Smooth muscle cell (in vitro differentiated cells): Measurements from ENCODE around the gene GALNS. TPM values are rescaled to one million over a fixed set of nuclear protein-coding genes. Genes with fewer than 3 reads are reported as not detected.
"Not testable (repeated sequence)": the region's sequence is repeated elsewhere in the genome, so short reads cannot be mapped to it uniquely, and the experiment has no call there.

ENCODE experiments used
- DNase-seq: peaks from one replicate; lab custom pipeline; 2025; ENCODE audit not compliant: unreplicated experiment; lab: John Stamatoyannopoulos, UW
- H2AFZ ChIP-seq: fragments of 200-600 bp; sonication (generic); 2 replicates; pipeline ENCODE4 v1.6.0; 2016; ENCODE audit warnings: antibody characterized with exemption, low read depth, mild to moderate bottlenecking
- H3F3A ChIP-seq: fragments of 200-600 bp; sonication (generic); 2 replicates; pipeline ENCODE4 v1.6.0; 2017; ENCODE audit warnings: antibody characterized with exemption, low read depth
- H3K27ac ChIP-seq: fragments of 200-600 bp; sonication (generic); 2 replicates; pipeline ENCODE4 v1.5.1; 2016; ENCODE audit warnings: low read depth, mild to moderate bottlenecking
- H3K27me3 ChIP-seq: fragments of 200-600 bp; sonication (generic); 2 replicates; pipeline ENCODE4 v1.6.1; 2016; ENCODE audit warnings: low read depth, mild to moderate bottlenecking
- H3K36me3 ChIP-seq: fragments of 200-600 bp; sonication (generic); 2 replicates; pipeline ENCODE4 v1.5.1; 2016; ENCODE audit warnings: low read depth
- H3K4me1 ChIP-seq: fragments of 200-600 bp; sonication (generic); 2 replicates; pipeline ENCODE4 v1.5.1; 2016; ENCODE audit warnings: low read depth
- H3K4me2 ChIP-seq: fragments of 200-600 bp; sonication (generic); 2 replicates; pipeline ENCODE4 v1.6.0; 2016; ENCODE audit warnings: mild to moderate bottlenecking
- H3K4me3 ChIP-seq: fragments of 200-600 bp; sonication (generic); 2 replicates; pipeline ENCODE4 v1.5.1; 2016; ENCODE audit warnings: mild to moderate bottlenecking
- H3K79me2 ChIP-seq: fragments of 200-600 bp; sonication (generic); 2 replicates; pipeline ENCODE4 v1.6.0; 2016; ENCODE audit warnings: low read depth, mild to moderate bottlenecking
- H3K9ac ChIP-seq: fragments of 200-600 bp; sonication (generic); 2 replicates; pipeline ENCODE4 v1.6.0; 2016; ENCODE audit warnings: low read depth
- H3K9me3 ChIP-seq: fragments of 200-600 bp; sonication (generic); replicated peaks from 2 replicates; pipeline ENCODE4 v1.5.1; 2016; ENCODE audit warnings: low read depth
- H4K20me1 ChIP-seq: fragments of 200-600 bp; sonication (generic); 2 replicates; pipeline ENCODE4 v1.6.0; 2016; ENCODE audit warnings: low read depth
- CTCF ChIP-seq: fragments of 200-600 bp; sonication (generic); IDR thresholded peaks from 2 replicates; pipeline ENCODE4 v1.5.1; 2017; ENCODE audit warnings: borderline replicate concordance, mild to moderate bottlenecking, antibody characterized with exemption; ENCODE audit not compliant: insufficient read depth, poor library complexity, severe bottlenecking
- WGBS: methylation state at CpG from one replicate; pipeline ENCODE4 v1.1.7; 2016; ENCODE audit warnings: low lambda C conversion rate; 5-methylcytosine and 5-hydroxymethylcytosine counted together
- polyA plus RNA-seq: library from polyadenylated mRNA; unstranded; fragments of >200 nt; fragmentation: Nextera tagmentation; extraction: Ambion mirVana; gene quantifications from 2 replicates; pipeline ENCODE4 v1.2.1, GENCODE V29; 2016
- total RNA-seq: library from RNA; depleted of rRNA; stranded (reverse); fragments of >200 nt; gene quantifications from 2 replicates; pipeline ENCODE4 v1.2.3, GENCODE V29; 2014

GALNS gene
- total and polyA plus RNA-seq, 2 experiments from 2014 or later, result 20.8 to 21.3 TPM

- peaks cover 8% of the 10 kb centered on the region for H3K4me1 ChIP-seq
- no peaks in the 10 kb centered on the region for H3K9me3 ChIP-seq
- WGBS, result 48% methylated on average over 20 of the region's 24 CpGs
- H2AFZ ChIP-seq, result peak overlapping the region; percentile 46
- TF ChIP-seq CTCF, result no peak
- H3K4me2 ChIP-seq, result peak overlapping the region; percentile 64
- peak; percentile 13 for DNase-seq
- no peak overlapping the region for H3K27ac ChIP-seq
- no peaks in the 10 kb centered on the region for H3K36me3 ChIP-seq
- H3K79me2 ChIP-seq, result no peaks in the 10 kb centered on the region
- H3K9ac ChIP-seq, result no peak overlapping the region
- no peak overlapping the region for H3K4me3 ChIP-seq
- H4K20me1 ChIP-seq, result no peaks in the 10 kb centered on the region
- H3K27me3 ChIP-seq, result no peaks in the 10 kb centered on the region
- H3F3A ChIP-seq, result no peaks in the 10 kb centered on the region
These were observed 66.2 kb downstream of the GALNS start for GRCh38 chr16:88790312-88791211.

GRCh38 chr16:88789594-88789993 lies 67.2 kb downstream of the GALNS start:
- WGBS, result 86% methylated on average over 7 of the region's 7 CpGs
- Histone ChIP-seq H3K36me3 (no peaks in the 10 kb centered on the region), H3F3A (no peaks in the 10 kb centered on the region), H2AFZ (no peak overlapping the region), H3K27ac (no peak overlapping the region), H3K9ac (no peak overlapping the region), H4K20me1 (no peaks in the 10 kb centered on the region), H3K4me3 (no peak overlapping the region), H3K27me3 (no peaks in the 10 kb centered on the region), H3K4me2 (no peak overlapping the region), H3K9me3 (no peaks in the 10 kb centered on the region), H3K4me1 (peaks cover 8% of the 10 kb centered on the region), H3K79me2 (peaks cover 2% of the 10 kb centered on the region)
- no peak for DNase-seq
- no peak for TF ChIP-seq CTCF

- H3K27me3 ChIP-seq, DNase-seq, H3F3A ChIP-seq, H3K27ac ChIP-seq, H4K20me1 ChIP-seq, H3K9me3 ChIP-seq, H3K4me3 ChIP-seq, H3K9ac ChIP-seq, H3K4me2 ChIP-seq, H2AFZ ChIP-seq, H3K36me3 ChIP-seq: not testable (repeated sequence)
- WGBS, result 96% methylated on average over 8 of the region's 8 CpGs
- peaks cover 10% of the 10 kb centered on the region for H3K79me2 ChIP-seq
- H3K4me1 ChIP-seq, result peaks cover 11% of the 10 kb centered on the region
These were observed 68.0 kb downstream of the GALNS start for GRCh38 chr16:88788749-88789148.

- Histone ChIP-seq H3K27ac (no peak overlapping the region), H3K9me3 (no peaks in the 10 kb centered on the region), H3K27me3 (no peaks in the 10 kb centered on the region), H3K9ac (no peak overlapping the region), H2AFZ (no peak overlapping the region), H4K20me1 (peaks cover 12% of the 10 kb centered on the region), H3K36me3 (no peaks in the 10 kb centered on the region), H3K4me2 (no peak overlapping the region), H3K4me1 (peaks cover 21% of the 10 kb centered on the region), H3K79me2 (peaks cover 20% of the 10 kb centered on the region), H3K4me3 (no peak overlapping the region), H3F3A (peaks cover 6% of the 10 kb centered on the region)
- no peak for DNase-seq
- TF ChIP-seq CTCF, result no peak
- WGBS, result 96% methylated on average over 11 of the region's 11 CpGs
These were observed 69.0 kb downstream of the GALNS start for GRCh38 chr16:88787579-88788314.
